H1 (cell line): ENCODE measurements around the gene SNURF. TPM values are rescaled to one million over a fixed set of nuclear protein-coding genes. Genes with fewer than 3 reads are reported as not detected.

Experiments
- CHD7 ChIP-seq: fragments of 300-600 bp; sonication (generic); IDR thresholded peaks from 2 replicates; pipeline ENCODE4 v1.7.1; 2012; ENCODE audit warnings: low read length, moderate library complexity, mild to moderate bottlenecking, inconsistent platforms; ENCODE audit not compliant: insufficient replicate concordance
- POLR2AphosphoS5 ChIP-seq: IDR thresholded peaks from 2 replicates; pipeline ENCODE4 v1.6.1; 2011; ENCODE audit warnings: low read depth, low read length
- TBP ChIP-seq: IDR thresholded peaks from 2 replicates; pipeline ENCODE4 v1.6.1; 2011; ENCODE audit warnings: low read depth, low read length, improper control_type of control experiment
- polyA plus RNA-seq, 7 experiments: library from polyadenylated mRNA; depleted of rRNA in 3 of 7; stranded (reverse) in 5 of 7; unstranded in 2 of 7; fragments of >200 nt in 5 of 7; fragments of 200-250 nt in 2 of 7; gene quantifications; 1 replicate in 5 of 7; 2 replicates in 1 of 7; 4 replicates in 1 of 7; pipeline versions ENCODE4 v1.2.1 to v1.2.3, GENCODE V29; 2011 to 2013; ENCODE audit warnings: missing spikeins in 2 of 7, mixed read lengths in 2 of 7
- total RNA-seq: library from RNA; stranded (reverse); fragmentation: NEBNext Ultra II Directional; extraction: Animal tissue kit (Norgen Biotek cat#: 25700); gene quantifications from 2 replicates; pipeline ENCODE4 v1.2.1, GENCODE V29; 2021

SNURF gene
- total and polyA plus RNA-seq, 2 of the 8 experiments (the other 6 are each of a cell fraction or from before 2014, with no cell fraction given) = 9.9 to 76.5 TPM

- no peak for TF ChIP-seq CHD7
- TF ChIP-seq POLR2AphosphoS5 = peak; percentile 90
- no peak for TF ChIP-seq TBP
Observed at GRCh38 chr15:24971772-24972171, 17.0 kb downstream of the SNURF start (continued).
